SU-DHL-6 (cell line): Measurements from ENCODE around the gene SUPT3H.

ENCODE experiments used
- H2AFZ ChIP-seq: fragments of 200-600 bp; sonication (generic); 2 replicates; pipeline ENCODE4 v1.6.1; 2014; ENCODE audit warnings: low read depth, mild to moderate bottlenecking, moderate library complexity, mixed read lengths, antibody characterized with exemption, low read length; ENCODE audit not compliant: severe bottlenecking
- H3F3A ChIP-seq: fragments of 200-600 bp; shearing (Covaris generic); 2 replicates; pipeline ENCODE4 v1.6.0; 2016; ENCODE audit warnings: antibody characterized with exemption, mild to moderate bottlenecking; ENCODE audit not compliant: insufficient read depth
- H3K27ac ChIP-seq: fragments of 200-600 bp; sonication (generic); 2 replicates; pipeline ENCODE4 v1.5.1; 2016; ENCODE audit warnings: low read depth, mild to moderate bottlenecking, low read length, moderate library complexity, mixed read lengths
- H3K27me3 ChIP-seq: fragments of 200-600 bp; sonication (generic), shearing (Covaris generic); 2 replicates; pipeline ENCODE4 v1.6.0; 2014; ENCODE audit warnings: mild to moderate bottlenecking, low read length
- H3K36me3 ChIP-seq: fragments of 200-600 bp; sonication (generic); 2 replicates; pipeline ENCODE4 v1.6.1; 2014; ENCODE audit warnings: mild to moderate bottlenecking, low read length, mixed read lengths
- H3K4me2 ChIP-seq: fragments of 300-600, 200-600 bp; shearing (Covaris generic), sonication (generic); 2 replicates; pipeline ENCODE4 v1.6.0; 2014; ENCODE audit warnings: low read length, low read depth, mild to moderate bottlenecking; ENCODE audit not compliant: poor library complexity, severe bottlenecking
- H3K4me3 ChIP-seq: fragments of 200-600 bp; sonication (generic); 2 replicates; pipeline ENCODE4 v1.5.1; 2014; ENCODE audit warnings: antibody characterized with exemption, low read length, mild to moderate bottlenecking, mixed read lengths; ENCODE audit not compliant: insufficient read depth, poor library complexity, severe bottlenecking
- H3K79me2 ChIP-seq: fragments of 200-600 bp; sonication (generic); 2 replicates; pipeline ENCODE4 v1.6.1; 2014; ENCODE audit warnings: mild to moderate bottlenecking, low read length, moderate library complexity; ENCODE audit not compliant: insufficient read depth
- H3K9ac ChIP-seq: fragments of 200-600 bp; sonication (generic); 2 replicates; pipeline ENCODE4 v1.7.0; 2014; ENCODE audit warnings: mild to moderate bottlenecking, low read length
- H3K9me2 ChIP-seq: fragments of 200-600 bp; sonication (generic); replicated peaks from 2 replicates; pipeline ENCODE4 v1.6.1; 2014; ENCODE audit warnings: low read length; ENCODE audit not compliant: insufficient read depth
- H3K9me3 ChIP-seq: fragments of 200-600 bp; sonication (generic); 2 replicates; pipeline ENCODE4 v1.6.1; 2014; ENCODE audit warnings: low read length, mixed read lengths; ENCODE audit not compliant: insufficient read depth
- H4K20me1 ChIP-seq: fragments of 200-600 bp; sonication (generic); 2 replicates; pipeline ENCODE4 v1.6.1; 2014; ENCODE audit warnings: low read depth, mild to moderate bottlenecking, antibody characterized with exemption, low read length, moderate library complexity, mixed read lengths
- EZH2phosphoT487 ChIP-seq: fragments of 200-600 bp; sonication (generic), shearing (Covaris generic); conservative IDR thresholded peaks from 2 replicates; pipeline ENCODE4 v1.6.1; 2018; ENCODE audit warnings: mild to moderate bottlenecking, antibody characterized with exemption, low read length, moderate library complexity, mixed read lengths
- TF ChIP-seq, protein P1 (sequence below): fragments of 200-600 bp; sonication (generic); IDR thresholded peaks from one replicate; pipeline ENCODE4 v1.5.1; 2017; ENCODE audit warnings: antibody characterized with exemption, mild to moderate bottlenecking, low read length, moderate library complexity; ENCODE audit not compliant: insufficient read depth, poor library complexity, severe bottlenecking

Gene SUPT3H

DNA sequence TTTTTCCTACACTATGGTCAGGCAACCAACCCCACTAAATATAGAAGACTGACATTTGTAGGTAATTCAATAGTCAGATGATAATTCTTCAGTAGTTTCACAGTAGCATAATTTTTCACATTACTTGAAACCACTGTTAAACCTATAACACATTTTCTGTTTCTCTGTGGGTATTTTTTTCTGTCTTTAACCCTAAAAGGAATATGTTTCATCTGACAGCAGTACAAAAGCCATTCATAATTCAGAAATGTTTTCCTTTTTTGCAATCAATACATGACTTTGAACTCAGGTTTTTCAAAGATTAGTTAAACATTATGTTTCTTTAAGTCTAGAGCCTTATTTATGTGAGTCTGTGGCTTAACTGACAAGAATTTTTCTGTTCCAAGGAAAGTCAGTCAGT, 178.2 kb downstream of the SUPT3H start:
- H3K4me2 ChIP-seq: no peak overlapping the region
- H3K27me3 ChIP-seq: no peaks in the 10 kb centered on the region
- H3K79me2 ChIP-seq: no peaks in the 10 kb centered on the region
- H3K4me3 ChIP-seq: no peak overlapping the region
- no peaks in the 10 kb centered on the region for H3K9me3 ChIP-seq
- no peaks in the 10 kb centered on the region; the same call in 1 of the 2 replicates for H4K20me1 ChIP-seq
- no peak overlapping the region for H3K9ac ChIP-seq
- H3F3A ChIP-seq: no peaks in the 10 kb centered on the region
- no peaks in the 10 kb centered on the region; the same call in 1 of the 2 replicates for H3K36me3 ChIP-seq
- H2AFZ ChIP-seq: no peak overlapping the region
- TF ChIP-seq, protein P1, sequence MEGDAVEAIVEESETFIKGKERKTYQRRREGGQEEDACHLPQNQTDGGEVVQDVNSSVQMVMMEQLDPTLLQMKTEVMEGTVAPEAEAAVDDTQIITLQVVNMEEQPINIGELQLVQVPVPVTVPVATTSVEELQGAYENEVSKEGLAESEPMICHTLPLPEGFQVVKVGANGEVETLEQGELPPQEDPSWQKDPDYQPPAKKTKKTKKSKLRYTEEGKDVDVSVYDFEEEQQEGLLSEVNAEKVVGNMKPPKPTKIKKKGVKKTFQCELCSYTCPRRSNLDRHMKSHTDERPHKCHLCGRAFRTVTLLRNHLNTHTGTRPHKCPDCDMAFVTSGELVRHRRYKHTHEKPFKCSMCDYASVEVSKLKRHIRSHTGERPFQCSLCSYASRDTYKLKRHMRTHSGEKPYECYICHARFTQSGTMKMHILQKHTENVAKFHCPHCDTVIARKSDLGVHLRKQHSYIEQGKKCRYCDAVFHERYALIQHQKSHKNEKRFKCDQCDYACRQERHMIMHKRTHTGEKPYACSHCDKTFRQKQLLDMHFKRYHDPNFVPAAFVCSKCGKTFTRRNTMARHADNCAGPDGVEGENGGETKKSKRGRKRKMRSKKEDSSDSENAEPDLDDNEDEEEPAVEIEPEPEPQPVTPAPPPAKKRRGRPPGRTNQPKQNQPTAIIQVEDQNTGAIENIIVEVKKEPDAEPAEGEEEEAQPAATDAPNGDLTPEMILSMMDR: no peak
- TF ChIP-seq EZH2phosphoT487: no peak
- H3K9me2 ChIP-seq: no peaks in the 10 kb centered on the region; the same call in 1 of the 2 replicates
- no peak overlapping the region for H3K27ac ChIP-seq

DNA sequence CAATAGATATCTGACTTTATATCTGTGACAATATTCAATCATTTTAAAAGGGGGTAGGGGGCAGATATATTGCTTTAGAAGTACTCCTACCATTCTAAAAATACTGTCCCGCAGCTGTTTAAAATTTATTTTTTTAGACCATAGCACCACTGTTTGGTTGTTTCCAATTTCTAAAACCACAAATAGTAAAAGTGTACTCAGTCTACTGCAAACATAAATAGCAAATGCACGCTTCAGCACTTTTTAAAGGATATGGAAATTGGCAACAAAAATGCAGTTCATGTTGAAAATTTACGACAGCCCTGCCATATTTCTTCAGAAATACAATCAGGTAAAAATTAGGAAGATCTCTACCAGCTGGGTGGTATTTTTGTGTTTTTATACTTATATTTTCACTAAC, 181.6 kb downstream of the SUPT3H start:
- no peaks in the 10 kb centered on the region for H3K27me3 ChIP-seq
- H2AFZ ChIP-seq: no peak overlapping the region
- no peaks in the 10 kb centered on the region for H3K9me2 ChIP-seq
- H3K27ac ChIP-seq: no peak overlapping the region
- no peaks in the 10 kb centered on the region for H3F3A ChIP-seq
- H3K4me3 ChIP-seq: no peak overlapping the region
- H3K79me2 ChIP-seq: no peaks in the 10 kb centered on the region
- TF ChIP-seq, protein P1: no peak
- no peak for TF ChIP-seq EZH2phosphoT487
- no peak overlapping the region for H3K9ac ChIP-seq
- H3K9me3 ChIP-seq: no peaks in the 10 kb centered on the region
- H3K4me2 ChIP-seq: no peak overlapping the region
- H4K20me1 ChIP-seq: no peaks in the 10 kb centered on the region; the same call in 1 of the 2 replicates
- H3K36me3 ChIP-seq: no peaks in the 10 kb centered on the region; the same call in 1 of the 2 replicates

DNA sequence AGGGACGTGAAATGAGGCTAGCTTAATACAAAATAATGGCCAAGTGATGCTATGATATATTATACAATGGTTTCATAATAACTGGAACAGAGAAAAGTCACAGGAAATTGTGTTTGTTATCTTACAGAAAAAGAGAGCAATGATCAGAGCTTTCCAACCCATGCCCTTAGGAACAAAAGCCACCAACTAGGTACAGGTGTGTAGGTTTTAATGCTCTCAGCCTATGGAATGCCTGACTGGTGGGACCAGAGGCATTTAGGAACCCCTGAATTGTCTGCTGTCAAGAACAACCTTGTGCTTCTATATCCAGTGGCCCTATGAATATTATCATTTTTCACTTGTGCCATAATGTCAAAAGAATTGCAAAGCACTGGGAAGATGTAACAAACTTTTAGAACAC, 182.6 kb downstream of the SUPT3H start:
- TF ChIP-seq EZH2phosphoT487: no peak
- Histone ChIP-seq H2AFZ (no peak overlapping the region), H3K9ac (no peak overlapping the region), H3K27ac (no peak overlapping the region), H3K36me3 (no peaks in the 10 kb centered on the region; the same call in 1 of the 2 replicates), H3K4me2 (no peak overlapping the region), H3K27me3 (no peaks in the 10 kb centered on the region), H3F3A (no peaks in the 10 kb centered on the region), H3K79me2 (no peaks in the 10 kb centered on the region), H3K9me3 (no peaks in the 10 kb centered on the region), H3K4me3 (no peak overlapping the region), H3K9me2 (no peaks in the 10 kb centered on the region), H4K20me1 (no peaks in the 10 kb centered on the region; the same call in 1 of the 2 replicates)

DNA sequence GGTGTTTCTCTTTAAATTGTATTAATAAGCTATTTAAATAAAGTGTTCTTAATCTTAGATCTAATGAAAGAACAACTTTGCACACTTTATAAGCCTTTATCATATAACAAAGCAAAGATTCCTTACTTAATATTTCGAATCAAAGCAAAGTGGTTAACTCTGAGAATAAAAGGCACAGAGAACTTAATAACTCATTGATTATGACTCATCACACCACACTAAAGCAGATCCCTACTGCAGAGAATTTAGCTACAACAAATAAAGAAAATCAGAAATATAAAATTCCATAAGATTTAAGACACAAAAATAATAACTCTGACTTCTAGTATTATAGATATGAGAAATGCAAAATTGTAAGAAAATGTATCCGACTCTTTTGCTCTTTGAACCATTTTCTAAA, 185.2 kb downstream of the SUPT3H start:
- no peak overlapping the region for H3K9ac ChIP-seq
- no peak overlapping the region for H2AFZ ChIP-seq
- no peaks in the 10 kb centered on the region for H3K36me3 ChIP-seq
- H3F3A ChIP-seq: no peaks in the 10 kb centered on the region
- no peaks in the 10 kb centered on the region for H4K20me1 ChIP-seq
- no peaks in the 10 kb centered on the region for H3K9me3 ChIP-seq
- H3K79me2 ChIP-seq: no peaks in the 10 kb centered on the region
- no peak overlapping the region for H3K4me2 ChIP-seq
- no peaks in the 10 kb centered on the region for H3K27me3 ChIP-seq
- no peak for TF ChIP-seq EZH2phosphoT487
- TF ChIP-seq, protein P1: no peak
- no peak overlapping the region for H3K27ac ChIP-seq
- no peaks in the 10 kb centered on the region for H3K9me2 ChIP-seq
- H3K4me3 ChIP-seq: no peak overlapping the region
